ENCODE results near the gene SNAI1. TPM values are rescaled to one million over a fixed set of nuclear protein-coding genes. Genes with fewer than 3 reads are reported as not detected.
"Not testable (repeated sequence)": the region's sequence is repeated elsewhere in the genome, so short reads cannot be mapped to it uniquely, and the experiment has no call there.

SNAI1 gene
- total RNA-seq, 2 experiments from 2014 or later, result 0.82 to 0.93 TPM

GRCh38 chr20:49951151-49951550 lies 31.6 kb upstream of the SNAI1 start:
- Mint-ChIP-seq H3K36me3 (peaks cover 41% of the 10 kb centered on the region), H3K27me3 (peaks cover 3% of the 10 kb centered on the region), H3K27ac (no peak overlapping the region), H3K4me1 (peaks cover 12% of the 10 kb centered on the region), H3K4me3 (no peak overlapping the region), H3K9me3 (no peaks in the 10 kb centered on the region)
- DNase-seq, result no peak

- peaks cover 13% of the 10 kb centered on the region for H3K4me1 Mint-ChIP-seq
- H3K36me3 Mint-ChIP-seq, result peaks cover 29% of the 10 kb centered on the region
These were observed 27.6 kb upstream of the SNAI1 start for GRCh38 chr20:49955167-49955566.

GRCh38 chr20:49955830-49956396 lies 26.9 kb upstream of the SNAI1 start:
- H3K4me1 Mint-ChIP-seq, H3K9me3 Mint-ChIP-seq, H3K4me3 Mint-ChIP-seq, H3K27me3 Mint-ChIP-seq, H3K27ac Mint-ChIP-seq, DNase-seq: not testable (repeated sequence)
- H3K36me3 Mint-ChIP-seq, result peaks cover 29% of the 10 kb centered on the region

More at GRCh38 chr20:49955167-49955566, 27.6 kb upstream of the SNAI1 start:
- no peak overlapping the region for H3K4me3 Mint-ChIP-seq
- H3K9me3 Mint-ChIP-seq, result no peaks in the 10 kb centered on the region
- H3K27me3 Mint-ChIP-seq, result no peaks in the 10 kb centered on the region
- no peak for DNase-seq
- peak overlapping the region; percentile 27 for H3K27ac Mint-ChIP-seq

- Mint-ChIP-seq H3K4me3 (no peak overlapping the region), H3K9me3 (no peaks in the 10 kb centered on the region), H3K27ac (no peak overlapping the region), H3K36me3 (peaks cover 24% of the 10 kb centered on the region), H3K27me3 (no peaks in the 10 kb centered on the region), H3K4me1 (peaks cover 5% of the 10 kb centered on the region)
- DNase-seq, result no peak
These were observed 26.1 kb upstream of the SNAI1 start for GRCh38 chr20:49956689-49957088.

- H3K4me3 Mint-ChIP-seq, DNase-seq, H3K4me1 Mint-ChIP-seq, H3K27ac Mint-ChIP-seq, H3K9me3 Mint-ChIP-seq, H3K27me3 Mint-ChIP-seq: not testable (repeated sequence)
- peaks cover 23% of the 10 kb centered on the region for H3K36me3 Mint-ChIP-seq
These were observed 25.5 kb upstream of the SNAI1 start for GRCh38 chr20:49957089-49957938.

- H3K9me3 Mint-ChIP-seq, result no peaks in the 10 kb centered on the region
- DNase-seq, result no peak
- no peaks in the 10 kb centered on the region for H3K27me3 Mint-ChIP-seq
- H3K4me3 Mint-ChIP-seq, result no peak overlapping the region
- peaks cover 5% of the 10 kb centered on the region for H3K4me1 Mint-ChIP-seq
- peaks cover 12% of the 10 kb centered on the region for H3K36me3 Mint-ChIP-seq
- H3K27ac Mint-ChIP-seq, result no peak overlapping the region
These were observed 21.4 kb upstream of the SNAI1 start for GRCh38 chr20:49961413-49961812.

- Mint-ChIP-seq H3K36me3 (peaks cover under 1% of the 10 kb centered on the region), H3K27ac (no peak overlapping the region), H3K9me3 (no peaks in the 10 kb centered on the region), H3K4me3 (no peak overlapping the region), H3K27me3 (no peaks in the 10 kb centered on the region), H3K4me1 (no peaks in the 10 kb centered on the region)
- DNase-seq, result peak; percentile 20
These were observed 17.6 kb upstream of the SNAI1 start for GRCh38 chr20:49964964-49965780.

- Mint-ChIP-seq H3K4me3 (no peak overlapping the region), H3K9me3 (no peaks in the 10 kb centered on the region), H3K4me1 (no peaks in the 10 kb centered on the region), H3K27me3 (no peaks in the 10 kb centered on the region), H3K36me3 (no peaks in the 10 kb centered on the region), H3K27ac (no peak overlapping the region)
- DNase-seq, result no peak
These were observed 16.9 kb upstream of the SNAI1 start for GRCh38 chr20:49965781-49966305.

- Mint-ChIP-seq H3K27ac (no peak overlapping the region), H3K4me3 (no peak overlapping the region), H3K4me1 (no peaks in the 10 kb centered on the region), H3K9me3 (no peaks in the 10 kb centered on the region), H3K27me3 (no peaks in the 10 kb centered on the region), H3K36me3 (no peaks in the 10 kb centered on the region)
- no peak for DNase-seq
These were observed 15.9 kb upstream of the SNAI1 start for GRCh38 chr20:49966861-49967260.

- no peak overlapping the region for H3K27ac Mint-ChIP-seq
- no peak for DNase-seq
- H3K4me1 Mint-ChIP-seq, result no peaks in the 10 kb centered on the region
- no peaks in the 10 kb centered on the region for H3K9me3 Mint-ChIP-seq
- H3K36me3 Mint-ChIP-seq, result no peaks in the 10 kb centered on the region
- H3K4me3 Mint-ChIP-seq, result no peak overlapping the region
- H3K27me3 Mint-ChIP-seq, result no peaks in the 10 kb centered on the region
These were observed 13.5 kb upstream of the SNAI1 start for GRCh38 chr20:49969234-49969633.

- Mint-ChIP-seq H3K27ac (no peak overlapping the region), H3K36me3 (no peaks in the 10 kb centered on the region), H3K27me3 (no peaks in the 10 kb centered on the region), H3K4me3 (no peak overlapping the region), H3K4me1 (no peaks in the 10 kb centered on the region), H3K9me3 (no peaks in the 10 kb centered on the region)
- DNase-seq, result no peak
These were observed 12.8 kb upstream of the SNAI1 start for GRCh38 chr20:49969946-49970345.

- no peaks in the 10 kb centered on the region for H3K36me3 Mint-ChIP-seq
- H3K27ac Mint-ChIP-seq, result no peak overlapping the region
- H3K4me1 Mint-ChIP-seq, result no peaks in the 10 kb centered on the region
- no peak overlapping the region for H3K4me3 Mint-ChIP-seq
- H3K27me3 Mint-ChIP-seq, result no peaks in the 10 kb centered on the region
- no peak for DNase-seq
- no peaks in the 10 kb centered on the region for H3K9me3 Mint-ChIP-seq
These were observed 12.3 kb upstream of the SNAI1 start for GRCh38 chr20:49970498-49970897.

GRCh38 chr20:49973981-49974380 lies 8.8 kb upstream of the SNAI1 start:
- no peak for DNase-seq
- H3K4me1 Mint-ChIP-seq, result no peaks in the 10 kb centered on the region
- no peak overlapping the region for H3K27ac Mint-ChIP-seq
- H3K9me3 Mint-ChIP-seq, result no peaks in the 10 kb centered on the region
- no peaks in the 10 kb centered on the region for H3K27me3 Mint-ChIP-seq
- H3K36me3 Mint-ChIP-seq, result no peaks in the 10 kb centered on the region
- no peak overlapping the region for H3K4me3 Mint-ChIP-seq

- H3K9me3 Mint-ChIP-seq, result no peaks in the 10 kb centered on the region
- H3K4me1 Mint-ChIP-seq, result peaks cover 12% of the 10 kb centered on the region
- H3K27ac Mint-ChIP-seq, result no peak overlapping the region
- H3K4me3 Mint-ChIP-seq, result no peak overlapping the region
- no peaks in the 10 kb centered on the region for H3K36me3 Mint-ChIP-seq
- H3K27me3 Mint-ChIP-seq, result no peaks in the 10 kb centered on the region
- DNase-seq, result no peak
These were observed 6.2 kb upstream of the SNAI1 start for GRCh38 chr20:49976542-49976941.

GRCh38 chr20:49977740-49978139 lies 5.0 kb upstream of the SNAI1 start:
- not testable (repeated sequence) for H3K4me3 Mint-ChIP-seq, DNase-seq, H3K27ac Mint-ChIP-seq, H3K27me3 Mint-ChIP-seq, H3K36me3 Mint-ChIP-seq, H3K9me3 Mint-ChIP-seq
- peaks cover 18% of the 10 kb centered on the region for H3K4me1 Mint-ChIP-seq

All from activated naive CD8-positive, alpha-beta T cell treated with anti-CD3 and anti-CD28 coated beads for 36 hours (primary cell).